Cardiac fibroblast (primary cell): Measurements from ENCODE around the gene SLC7A10.
"Not testable (repeated sequence)": the region's sequence is repeated elsewhere in the genome, so short reads cannot be mapped to it uniquely, and the experiment has no call there.

ENCODE experiments used
- DNase-seq, 2 donors: peaks; one replicate each; pipeline versions ENCODE4 v3.0.0 to v3.0.0-alpha.2; 2010; ENCODE audit warnings: low read depth in 2 of 2
- H3K4me3 ChIP-seq, 2 donors: replicated peaks in 1 of 2; 1 replicate in 1 of 2; 2 replicates in 1 of 2; pipeline ENCODE4 v1.5.1; 2011; ENCODE audit warnings: low read depth in 2 of 2, low read length in 2 of 2, mild to moderate bottlenecking in 2 of 2, moderate library complexity in 1 of 2
- CTCF ChIP-seq: IDR thresholded peaks from one replicate; pipeline ENCODE4 v1.5.1; 2011; ENCODE audit warnings: low read depth, mild to moderate bottlenecking, low read length, inconsistent platforms

Gene SLC7A10

GRCh38 chr19:33191501-33191900, 34.1 kb downstream of the SLC7A10 start:
- no peak for TF ChIP-seq CTCF
- DNase-seq, result no peak

GRCh38 chr19:33191092-33191491, 34.6 kb downstream of the SLC7A10 start:
- H3K4me3 ChIP-seq, DNase-seq: not testable (repeated sequence)

More at GRCh38 chr19:33191501-33191900, 34.1 kb downstream of the SLC7A10 start:
- H3K4me3 ChIP-seq, result no peak overlapping the region

GRCh38 chr19:33189453-33189852, 36.2 kb downstream of the SLC7A10 start:
- TF ChIP-seq CTCF, result no peak
- H3K4me3 ChIP-seq, result no peak overlapping the region
- DNase-seq, result no peak

GRCh38 chr19:33187183-33187540, 38.5 kb downstream of the SLC7A10 start:
- TF ChIP-seq CTCF, result no peak
- no peak overlapping the region for H3K4me3 ChIP-seq
- no peak for DNase-seq

- no peak overlapping the region for H3K4me3 ChIP-seq
- no peak for TF ChIP-seq CTCF
- DNase-seq, result no peak
Observed at GRCh38 chr19:33186431-33187182, 39.0 kb downstream of the SLC7A10 start.

- DNase-seq, result no peak
- H3K4me3 ChIP-seq, result peak overlapping the region; percentile 53 to 54
- peak; percentile 47 for TF ChIP-seq CTCF
Observed at GRCh38 chr19:33177417-33177979, 48.2 kb downstream of the SLC7A10 start.

- peak; percentile 99 for DNase-seq
- TF ChIP-seq CTCF, result peak; percentile 6
- peak overlapping the region; percentile 71 to 79 for H3K4me3 ChIP-seq
Observed at GRCh38 chr19:33176670-33177416, 48.8 kb downstream of the SLC7A10 start.
